Activated T-helper 1 cell treated with anti-CD3 and anti-CD28 coated beads, Interleukin-12 subunit alpha, Interleukin-12 subunit beta, Interleukin-2, Interleukin-4 antibody, amounts not matched to agents 30 ng/mL and 10 ng/mL and 1 ng/mL, durations not matched to agents 14 hours and 24 hours and 36 hours (primary cell): ENCODE results near the gene MTX3. TPM values are rescaled to one million over a fixed set of nuclear protein-coding genes. Genes with fewer than 3 reads are reported as not detected.

Source experiments
- DNase-seq: peaks from one replicate; pipeline ENCODE4 v3.0.0; 2021; ENCODE audit warnings: low spot score
- H3K27ac Mint-ChIP-seq: one replicate; pipeline ENCODE4 v1.8.0; 2021; ENCODE audit warnings: mild to moderate bottlenecking, mixed read lengths
- H3K27me3 Mint-ChIP-seq: one replicate; pipeline ENCODE4 v1.8.0; 2022; ENCODE audit warnings: mild to moderate bottlenecking, moderate library complexity, mixed read lengths; ENCODE audit not compliant: insufficient read depth
- H3K36me3 Mint-ChIP-seq: one replicate; pipeline ENCODE4 v1.8.0; 2021; ENCODE audit warnings: low read depth, mixed read lengths
- H3K4me1 Mint-ChIP-seq: one replicate; pipeline ENCODE4 v1.8.0; 2021; ENCODE audit warnings: low read depth, mixed read lengths
- H3K4me3 Mint-ChIP-seq: one replicate; pipeline ENCODE4 v1.8.0; 2021; ENCODE audit warnings: mild to moderate bottlenecking, moderate library complexity, mixed read lengths
- H3K9me3 Mint-ChIP-seq: one replicate; pipeline ENCODE4 v1.8.0; 2021; ENCODE audit warnings: mixed read lengths
- intact Hi-C: fragments of 100-400 bp; cut with micrococcal nuclease; formaldehyde crosslinking; loops from one replicate; pipeline ENCODE4 v1.15.1; 2024
- total RNA-seq: library from RNA; stranded (reverse); gene quantifications from 2 replicates; pipeline ENCODE4 v1.2.3, GENCODE V29; 2022

The MTX3 gene
- total RNA-seq, 1 donor from 2014 or later, result 32.5 TPM

- no peak for DNase-seq
- Mint-ChIP-seq H3K27me3 (peaks cover 3% of the 10 kb centered on the region), H3K36me3 (peaks cover 42% of the 10 kb centered on the region), H3K9me3 (no peaks in the 10 kb centered on the region), H3K27ac (no peak overlapping the region), H3K4me3 (no peak overlapping the region), H3K4me1 (peaks cover 9% of the 10 kb centered on the region)
- intact Hi-C loops, result loop anchor here (1.0 kb wide), 1 partner anchor 10 kb away; no protein-coding TSS in a partner anchor
These were observed 16.2 kb downstream of the MTX3 start for GRCh38 chr5:79974886-79975285.

- no peak for DNase-seq
- Mint-ChIP-seq H3K27me3 (peaks cover 3% of the 10 kb centered on the region), H3K4me1 (peaks cover 5% of the 10 kb centered on the region), H3K36me3 (peaks cover 38% of the 10 kb centered on the region), H3K9me3 (no peaks in the 10 kb centered on the region), H3K27ac (peak overlapping the region; percentile 45), H3K4me3 (no peak overlapping the region)
- intact Hi-C loops, result loop anchor here (1.0 kb wide), 1 partner anchor 9 kb away; no protein-coding TSS in a partner anchor
These were observed 17.1 kb downstream of the MTX3 start for GRCh38 chr5:79973996-79974395.

DNA sequence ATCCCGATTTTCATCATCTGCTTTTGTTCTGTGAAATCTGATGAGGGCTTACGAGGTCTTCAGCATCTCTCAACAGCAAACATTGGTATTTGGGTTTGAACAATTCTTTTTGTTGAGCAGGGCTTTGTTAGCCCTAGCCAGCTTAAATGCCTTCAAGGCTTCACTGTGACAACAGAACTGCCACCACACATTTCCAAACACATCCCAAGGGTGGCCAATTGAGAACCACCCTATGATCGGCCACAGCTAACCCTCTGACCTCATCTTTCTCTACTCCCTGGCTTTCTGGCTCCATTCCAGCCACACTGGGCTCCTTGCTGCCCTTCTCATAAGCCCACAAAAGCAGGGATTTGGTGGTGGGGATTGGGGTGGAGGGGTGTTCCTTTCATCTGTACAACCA is 17.6 kb downstream of the MTX3 start:
- Mint-ChIP-seq H3K4me1 (peaks cover 5% of the 10 kb centered on the region), H3K4me3 (no peak overlapping the region), H3K27me3 (peaks cover 3% of the 10 kb centered on the region), H3K9me3 (no peaks in the 10 kb centered on the region), H3K36me3 (peaks cover 33% of the 10 kb centered on the region), H3K27ac (no peak overlapping the region)
- no peak for DNase-seq
- intact Hi-C loops, result no loop called here

- Mint-ChIP-seq H3K27me3 (peaks cover 3% of the 10 kb centered on the region), H3K9me3 (no peaks in the 10 kb centered on the region), H3K4me1 (peaks cover 5% of the 10 kb centered on the region), H3K27ac (no peak overlapping the region), H3K4me3 (no peak overlapping the region), H3K36me3 (peaks cover 15% of the 10 kb centered on the region)
- DNase-seq, result no peak
- intact Hi-C loops, result no loop called here
These were observed 19.9 kb downstream of the MTX3 start for GRCh38 chr5:79971156-79971555.

DNA sequence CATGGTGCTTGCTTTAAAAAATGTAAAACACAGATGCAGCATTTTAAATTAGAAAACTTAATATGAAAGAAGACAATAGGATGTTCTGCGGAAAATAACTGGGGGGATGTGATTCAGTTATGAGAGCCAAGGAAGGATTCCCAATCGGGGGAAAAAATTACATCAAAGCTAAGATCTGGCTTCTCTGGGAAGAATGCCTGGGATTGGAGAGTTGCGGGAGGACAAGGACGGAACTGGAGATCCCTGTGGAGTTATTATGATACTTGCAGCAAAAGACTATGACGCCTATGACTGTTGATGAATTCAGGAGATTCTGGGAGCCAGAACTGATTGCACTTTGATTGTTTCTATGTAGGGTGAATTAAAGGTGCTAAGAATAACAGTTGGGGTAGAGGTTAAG is 24.6 kb downstream of the MTX3 start:
- no peaks in the 10 kb centered on the region for H3K27me3 Mint-ChIP-seq

DNA sequence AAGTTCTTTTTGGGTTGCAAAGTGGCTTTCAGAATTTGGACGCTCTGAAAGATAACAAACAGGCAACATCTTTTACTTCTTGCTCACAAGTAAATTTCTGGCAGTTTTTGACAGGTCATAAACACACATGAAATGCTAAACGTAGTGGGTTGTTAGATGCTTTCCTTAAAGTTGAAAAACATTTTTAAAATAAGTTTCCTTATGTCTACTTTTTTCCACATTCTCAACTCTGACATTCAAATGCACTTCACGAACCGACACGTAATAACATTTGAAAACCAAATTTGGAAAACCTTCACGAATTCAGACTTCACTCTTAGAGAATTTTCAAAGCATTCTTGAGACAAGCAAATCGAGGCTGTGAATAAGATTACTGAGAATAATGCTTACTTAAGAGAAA is 26.9 kb downstream of the MTX3 start:
- Mint-ChIP-seq H3K27me3 (no peaks in the 10 kb centered on the region), H3K4me1 (peaks cover 39% of the 10 kb centered on the region), H3K9me3 (no peaks in the 10 kb centered on the region), H3K36me3 (peaks cover 4% of the 10 kb centered on the region), H3K4me3 (no peak overlapping the region), H3K27ac (peak overlapping the region; percentile 85)
- intact Hi-C loops, result no loop called here
- no peak for DNase-seq

More for the DNA sequence above, 24.6 kb downstream of the MTX3 start:
- Mint-ChIP-seq H3K27ac (no peak overlapping the region), H3K36me3 (peaks cover 4% of the 10 kb centered on the region), H3K4me3 (no peak overlapping the region), H3K4me1 (peaks cover 36% of the 10 kb centered on the region), H3K9me3 (no peaks in the 10 kb centered on the region)
- intact Hi-C loops, result no loop called here
- DNase-seq, result no peak

- Mint-ChIP-seq H3K27me3 (no peaks in the 10 kb centered on the region), H3K36me3 (peaks cover 4% of the 10 kb centered on the region), H3K4me3 (peak overlapping the region; percentile 4), H3K4me1 (peaks cover 39% of the 10 kb centered on the region), H3K27ac (peak overlapping the region; percentile 85), H3K9me3 (no peaks in the 10 kb centered on the region)
- no peak for DNase-seq
- intact Hi-C loops, result loop anchor here (1.0 kb wide), 6 partner anchors 27 to 402 kb away; no protein-coding TSS in a partner anchor
These were observed 27.6 kb downstream of the MTX3 start for GRCh38 chr5:79963261-79964061.

DNA sequence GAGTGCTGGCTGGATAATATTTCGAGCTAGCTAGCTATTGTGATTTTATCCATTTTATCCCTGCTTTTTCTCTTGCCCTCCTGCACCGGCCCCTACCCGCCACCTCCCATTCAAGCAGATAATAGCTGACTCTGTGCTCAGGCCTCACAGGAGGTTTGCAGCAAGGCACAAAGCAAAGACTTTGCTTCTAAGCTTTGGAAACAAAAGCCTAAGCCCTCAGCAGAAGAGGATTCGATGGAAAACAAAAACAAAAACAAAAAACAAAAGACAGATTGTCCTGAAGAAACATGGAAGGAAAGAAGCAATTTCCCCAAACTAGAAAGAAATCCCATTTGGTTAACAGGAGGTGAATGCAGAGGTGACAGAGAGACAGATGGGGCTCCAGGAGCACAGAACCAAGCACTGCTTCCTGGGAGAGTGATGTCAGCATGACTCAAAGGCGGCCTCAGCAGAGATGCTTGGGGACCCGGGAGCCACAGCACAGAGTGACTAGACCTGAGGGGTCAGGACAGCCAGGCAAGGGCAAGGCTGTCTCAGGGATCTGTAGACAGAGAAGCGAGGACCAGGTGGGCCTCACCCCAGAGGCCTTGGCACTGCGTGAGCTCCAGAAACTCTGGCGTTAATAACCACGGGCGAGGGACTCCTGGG is 28.4 kb downstream of the MTX3 start:
- intact Hi-C loops, result loop anchor here (1.0 kb wide), 6 partner anchors 28 to 401 kb away; no protein-coding TSS in a partner anchor
- H3K9me3 Mint-ChIP-seq, result no peaks in the 10 kb centered on the region
- DNase-seq, result peak; percentile 29
- H3K4me3 Mint-ChIP-seq, result peak overlapping the region; percentile 35
- H3K4me1 Mint-ChIP-seq, result peaks cover 39% of the 10 kb centered on the region
- peaks cover 3% of the 10 kb centered on the region for H3K36me3 Mint-ChIP-seq
- peak overlapping the region; percentile 85 for H3K27ac Mint-ChIP-seq
- H3K27me3 Mint-ChIP-seq, result no peaks in the 10 kb centered on the region

GRCh38 chr5:79961716-79962574 is 29.1 kb downstream of the MTX3 start:
- H3K9me3 Mint-ChIP-seq, result no peaks in the 10 kb centered on the region
- H3K27me3 Mint-ChIP-seq, result no peaks in the 10 kb centered on the region
- intact Hi-C loops, result no loop called here
- no peak for DNase-seq
- H3K36me3 Mint-ChIP-seq, result peaks cover 6% of the 10 kb centered on the region
- peak overlapping the region; percentile 85 for H3K27ac Mint-ChIP-seq
- peaks cover 39% of the 10 kb centered on the region for H3K4me1 Mint-ChIP-seq
- H3K4me3 Mint-ChIP-seq, result no peak overlapping the region

DNA sequence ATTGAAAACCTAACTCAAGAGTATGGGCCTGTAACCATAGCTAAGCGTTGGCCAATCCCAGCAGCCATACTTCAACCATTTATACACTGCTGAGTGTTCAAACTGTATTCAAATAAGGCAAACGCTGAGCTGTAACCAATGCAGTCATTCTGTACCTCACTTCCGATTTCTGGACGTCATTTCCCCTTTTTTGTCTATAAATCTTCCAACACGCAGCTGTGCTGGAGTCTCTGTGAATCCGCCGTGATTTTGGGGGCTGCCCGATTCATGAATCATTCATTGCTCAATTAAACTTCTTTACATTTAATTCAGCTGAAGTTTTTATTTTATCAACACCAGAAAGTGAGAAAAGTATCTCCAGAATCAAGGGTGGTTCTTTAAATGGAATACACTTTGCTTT is 31.7 kb downstream of the MTX3 start:
- H3K27me3 Mint-ChIP-seq, result no peaks in the 10 kb centered on the region
- peaks cover 6% of the 10 kb centered on the region for H3K36me3 Mint-ChIP-seq
- no peak overlapping the region for H3K4me3 Mint-ChIP-seq
- peaks cover 33% of the 10 kb centered on the region for H3K4me1 Mint-ChIP-seq
- no peak overlapping the region for H3K27ac Mint-ChIP-seq
- H3K9me3 Mint-ChIP-seq, result no peaks in the 10 kb centered on the region
- no peak for DNase-seq
- intact Hi-C loops, result no loop called here

DNA sequence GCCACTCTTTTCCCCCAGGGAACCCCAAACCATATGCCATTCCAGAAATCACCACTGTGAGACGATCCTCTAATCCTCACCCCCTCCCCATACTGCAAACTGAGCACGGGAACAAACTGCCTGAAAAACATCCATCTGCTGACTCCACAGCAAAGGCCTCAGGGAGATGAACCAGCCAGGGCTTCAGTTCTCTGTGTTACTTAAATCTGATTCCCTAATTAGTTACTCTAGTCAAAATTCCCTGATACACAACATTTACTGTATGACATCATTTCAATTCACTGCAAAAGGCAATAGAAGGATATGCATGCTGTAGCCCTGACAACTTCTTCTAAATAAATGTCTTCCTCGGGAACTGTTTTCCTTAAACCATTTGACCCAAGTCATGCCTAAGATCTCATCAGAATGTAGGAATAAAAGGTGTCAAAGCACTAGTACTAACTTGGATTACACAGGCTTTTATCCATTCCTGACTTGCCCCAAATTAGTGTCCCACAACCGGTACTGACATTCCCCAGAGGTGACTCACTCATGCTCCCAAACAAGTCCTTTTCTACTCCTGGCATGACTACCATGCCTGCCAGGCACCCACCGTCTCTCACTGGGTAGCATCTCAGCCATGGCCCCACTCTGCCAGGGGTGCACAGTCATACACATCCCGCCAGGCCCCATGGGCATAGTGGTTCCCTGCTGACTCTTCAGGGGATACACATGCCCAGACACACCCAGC is 35.0 kb downstream of the MTX3 start:
- no peak for DNase-seq
- Mint-ChIP-seq H3K27ac (no peak overlapping the region), H3K4me1 (no peaks in the 10 kb centered on the region), H3K4me3 (no peak overlapping the region), H3K36me3 (peaks cover 3% of the 10 kb centered on the region), H3K27me3 (peaks cover 4% of the 10 kb centered on the region), H3K9me3 (no peaks in the 10 kb centered on the region)
- intact Hi-C loops, result no loop called here

DNA sequence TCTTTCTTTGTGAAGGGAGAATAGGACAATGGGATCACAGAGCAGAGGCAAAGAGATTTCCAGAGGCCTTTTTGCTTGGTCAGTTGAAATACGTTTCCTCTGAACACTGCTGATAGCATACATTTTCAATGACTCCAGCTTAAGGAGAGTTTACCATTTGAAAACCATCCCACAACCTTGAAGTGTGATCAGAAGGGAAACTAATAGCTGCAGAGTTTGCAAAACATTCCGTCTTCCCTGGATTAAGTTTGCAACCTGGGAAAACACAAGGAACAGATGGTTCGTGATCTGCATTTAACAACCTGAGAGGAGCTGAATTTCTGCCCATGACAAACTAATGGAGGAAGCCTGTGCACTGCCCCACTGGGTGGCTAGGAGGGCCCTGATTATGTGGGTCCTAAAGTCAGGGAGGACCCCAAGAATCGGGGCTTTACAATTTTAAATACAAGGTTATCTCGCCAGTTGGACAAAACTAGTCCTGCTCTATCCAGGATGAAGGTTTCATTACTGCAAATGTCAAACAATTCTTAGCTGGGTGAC is 35.6 kb downstream of the MTX3 start:
- Mint-ChIP-seq H3K4me1 (no peaks in the 10 kb centered on the region), H3K36me3 (peaks cover 3% of the 10 kb centered on the region), H3K4me3 (no peak overlapping the region), H3K27me3 (peaks cover 4% of the 10 kb centered on the region), H3K27ac (no peak overlapping the region), H3K9me3 (no peaks in the 10 kb centered on the region)
- DNase-seq, result no peak
- intact Hi-C loops, result no loop called here
